Amniotic epithelial cell (primary cell): ENCODE measurements around the gene KLC4.
A peak's percentile ranks its signal among the peaks of the same experiment; 100 is the strongest.
"Not testable (repeated sequence)": the region's sequence is repeated elsewhere in the genome, so short reads cannot be mapped to it uniquely, and the experiment has no call there.

ENCODE experiments used
- DNase-seq: peaks from one replicate; pipeline ENCODE4 v3.0.0-alpha.2; 2010; ENCODE audit warnings: low read depth

Gene KLC4

GRCh38 chr6:43093436-43094289 is 34.2 kb downstream of the KLC4 start:
- peak; percentile 85 for DNase-seq

- no peak for DNase-seq
Measured at GRCh38 chr6:43095939-43096338, 36.5 kb downstream of the KLC4 start.

DNA sequence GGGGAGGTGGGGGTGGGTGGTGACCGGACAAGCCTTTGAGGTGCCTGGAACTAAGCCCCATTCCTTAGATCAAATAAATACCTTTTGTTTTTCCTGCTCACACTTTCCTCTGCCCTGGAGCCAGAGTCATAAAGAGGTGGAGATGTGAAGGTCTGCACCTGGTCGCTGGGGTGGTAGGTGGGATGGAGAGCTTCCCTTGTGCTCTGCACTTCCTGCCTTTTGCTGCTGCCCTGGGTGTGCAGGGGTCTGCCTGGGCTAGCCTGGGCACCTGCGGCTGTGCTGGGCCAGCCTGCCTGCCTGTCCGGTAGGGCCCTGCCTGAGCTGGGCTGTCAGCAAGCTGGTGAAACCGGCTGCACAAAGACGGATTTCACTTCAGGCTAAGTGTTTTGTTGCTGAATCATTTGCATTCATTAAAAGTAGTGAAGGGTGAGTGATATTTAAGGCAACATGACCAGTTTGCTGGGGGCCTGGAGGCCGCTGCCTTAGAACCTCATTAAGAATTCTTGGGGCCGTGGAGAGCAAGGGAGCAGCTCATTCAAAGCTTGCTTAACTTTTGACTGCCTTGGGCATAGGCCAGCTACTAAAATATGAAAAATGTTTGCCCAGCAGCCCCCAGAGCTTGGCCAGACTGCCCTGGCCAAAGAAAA is 37.1 kb downstream of the KLC4 start:
- DNase-seq, result peak; percentile 94

DNA sequence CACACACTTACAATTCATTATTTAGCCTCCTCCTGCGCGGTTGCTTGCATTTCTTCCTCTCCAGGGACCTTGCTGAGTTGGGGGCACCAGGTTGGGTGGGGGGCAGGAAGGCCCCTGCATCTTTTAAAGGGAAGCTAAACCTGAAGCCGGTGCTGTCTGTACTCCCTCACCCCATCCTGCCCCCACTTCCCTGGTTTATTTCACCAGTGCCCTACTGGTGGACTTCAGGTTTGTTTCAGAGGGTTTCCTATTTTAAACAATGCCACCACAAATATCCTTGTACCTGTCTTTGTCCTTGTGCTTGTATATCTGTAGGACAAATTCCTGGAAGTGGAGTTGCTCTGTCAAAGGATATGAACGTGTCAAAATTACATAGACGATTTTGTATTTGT is 37.7 kb downstream of the KLC4 start:
- DNase-seq, result no peak

GRCh38 chr6:43097502-43097901 is 38.1 kb downstream of the KLC4 start:
- no peak for DNase-seq

- no peak for DNase-seq
Measured at GRCh38 chr6:43101497-43101896, 42.1 kb downstream of the KLC4 start.

- DNase-seq, result no peak
Measured at GRCh38 chr6:43103253-43103876, 43.9 kb downstream of the KLC4 start.

DNA sequence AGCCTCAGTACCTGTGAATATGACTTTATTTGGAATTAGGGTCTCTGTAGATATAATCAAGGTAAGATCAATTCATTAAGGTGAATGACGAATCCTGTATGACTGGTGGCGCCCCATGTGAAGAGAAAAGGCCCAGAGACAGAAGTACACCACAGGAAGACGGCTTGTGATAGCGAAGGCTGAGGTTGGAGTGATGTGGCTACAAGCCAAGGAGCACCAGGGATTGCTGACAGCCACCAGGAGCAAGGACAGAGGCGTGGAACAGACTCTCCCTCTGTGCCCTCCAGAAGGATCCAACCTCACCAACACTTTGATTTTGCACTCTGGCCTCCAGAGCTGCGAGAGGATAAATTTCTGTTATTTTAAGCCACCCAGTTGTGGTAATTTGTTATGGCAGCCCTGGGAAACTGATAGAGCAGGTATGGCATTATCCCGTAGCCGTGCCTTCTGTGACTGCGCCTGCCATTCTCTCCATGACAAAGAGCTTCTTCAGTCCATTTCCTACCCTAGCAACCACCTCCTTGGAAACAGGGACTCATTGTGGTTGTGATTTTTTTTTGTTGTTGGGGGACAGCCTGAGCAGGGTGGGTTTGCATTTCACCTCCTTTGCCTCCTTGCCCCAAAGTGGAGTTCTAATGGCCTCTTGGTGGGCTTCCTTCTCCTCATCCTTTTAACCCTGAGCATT is 46.2 kb downstream of the KLC4 start:
- DNase-seq, result no peak

DNA sequence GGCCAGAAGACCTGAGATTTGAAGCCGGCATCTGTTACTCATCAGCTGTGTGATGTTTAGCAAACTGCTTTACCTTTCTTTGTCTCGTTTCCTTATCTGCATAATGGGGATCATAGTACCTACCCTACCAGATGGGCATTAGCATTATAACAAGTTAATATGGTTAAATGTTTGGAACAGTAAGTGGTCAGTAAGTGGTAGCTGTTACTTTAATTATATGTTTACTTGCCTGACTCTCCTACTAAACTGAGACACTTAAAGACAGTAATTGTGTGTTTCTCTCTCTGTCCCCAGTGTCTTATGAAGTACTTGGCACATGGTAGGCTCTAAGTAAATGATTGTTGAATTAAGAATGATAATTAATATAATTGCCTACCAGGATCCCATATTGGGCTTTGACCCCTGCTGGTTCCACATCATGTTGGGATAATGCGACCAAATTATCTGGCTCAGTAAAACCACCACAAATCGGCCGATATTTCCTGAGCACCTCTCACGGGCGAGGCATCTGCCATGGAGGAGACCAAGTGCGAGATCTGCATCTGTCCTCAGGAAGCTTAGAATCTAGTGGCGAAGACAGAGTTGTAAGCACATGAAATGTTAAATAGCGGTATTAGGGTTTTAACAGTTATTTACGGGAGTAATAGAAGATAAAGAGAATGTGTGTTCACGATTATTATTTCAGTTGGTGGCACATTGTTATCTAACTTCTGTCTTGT is 48.1 kb downstream of the KLC4 start:
- DNase-seq, result no peak

- peak; percentile 32 for DNase-seq
Measured at GRCh38 chr6:43113431-43114260, 54.2 kb downstream of the KLC4 start.

GRCh38 chr6:43115365-43115764 is 55.9 kb downstream of the KLC4 start:
- peak; percentile 61 for DNase-seq

- DNase-seq, result not testable (repeated sequence)
Measured at GRCh38 chr6:43117466-43117865, 58.0 kb downstream of the KLC4 start.

GRCh38 chr6:43119482-43119881 is 60.1 kb downstream of the KLC4 start:
- no peak for DNase-seq

- DNase-seq, result no peak
Measured at GRCh38 chr6:43120101-43120763, 60.8 kb downstream of the KLC4 start.

GRCh38 chr6:43120944-43121913 is 61.8 kb downstream of the KLC4 start:
- DNase-seq, result peak; percentile 99

- no peak for DNase-seq
Measured at GRCh38 chr6:43122146-43122545, 62.7 kb downstream of the KLC4 start.

DNA sequence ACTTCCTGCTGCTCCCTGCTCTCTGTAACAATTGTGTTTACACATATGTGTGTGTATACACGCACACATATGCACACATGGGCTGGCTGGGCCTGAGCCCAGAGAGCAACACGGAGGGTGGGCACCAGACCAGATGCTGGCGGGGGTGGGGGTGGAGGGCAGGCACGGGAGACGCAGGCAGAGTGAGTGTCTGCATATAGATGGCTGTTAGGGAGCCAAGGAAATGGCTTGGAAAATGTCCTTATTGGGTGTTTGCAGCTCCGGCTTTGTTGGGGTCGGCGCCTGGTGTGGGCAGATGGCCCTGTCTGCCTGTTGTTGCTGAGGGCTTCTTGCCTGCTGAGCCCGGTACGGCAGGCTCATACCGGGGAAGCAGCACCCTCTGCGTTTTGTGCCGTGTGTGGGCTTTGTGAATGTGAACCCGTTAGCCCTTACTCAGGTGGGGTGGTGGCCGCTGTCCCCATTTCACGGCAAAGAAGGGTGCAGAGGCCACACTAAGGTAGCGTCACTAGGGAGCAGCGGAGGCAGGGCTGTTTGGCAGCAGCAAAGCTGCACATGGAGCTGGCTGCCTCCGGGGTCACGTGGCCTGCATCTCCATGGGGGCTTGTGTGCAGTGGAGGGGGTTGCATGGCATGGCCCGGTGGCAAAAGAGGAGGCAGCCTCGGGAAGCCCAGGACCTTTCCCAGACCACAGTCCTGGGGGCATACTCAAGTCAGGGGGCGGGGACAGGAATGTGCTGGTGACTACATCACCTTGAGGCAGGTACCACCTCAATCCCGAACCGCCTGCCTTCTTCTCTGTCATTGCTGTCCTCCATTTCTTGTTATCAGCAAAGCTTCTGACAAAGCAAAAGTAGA is 64.3 kb downstream of the KLC4 start:
- DNase-seq, result no peak

DNA sequence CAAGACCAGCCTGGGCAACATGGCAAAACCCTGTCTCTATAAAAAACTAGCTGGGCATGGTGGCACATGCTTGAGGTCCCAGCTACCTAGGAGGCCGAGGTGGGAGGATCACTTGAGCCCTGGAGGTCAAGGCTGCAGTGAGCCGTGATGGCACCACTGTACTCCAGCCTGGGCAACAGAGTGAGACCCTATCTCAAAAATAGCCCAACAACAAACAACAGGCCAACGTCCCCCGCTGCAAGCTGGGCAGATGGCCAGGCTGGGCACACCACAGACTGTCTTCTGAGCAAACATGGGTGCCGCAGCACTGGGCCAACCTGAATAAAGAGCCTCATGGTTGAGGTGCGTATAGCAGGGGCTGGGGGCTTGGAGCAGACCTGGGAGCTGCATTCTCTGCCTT is 65.0 kb downstream of the KLC4 start:
- DNase-seq, result no peak
